Trophoblast cell (in vitro differentiated cells and primary cell): Measurements from ENCODE around the gene IKZF3.

Experiments used
- DNase-seq, 2 donors: peaks; one replicate each; pipeline ENCODE4 v3.0.0-alpha.2; 2016
- H2AFZ ChIP-seq: 2 replicates; pipeline ENCODE4 v1.6.1; 2013; ENCODE audit warnings: low read length, moderate library complexity, mild to moderate bottlenecking; ENCODE audit not compliant: insufficient read depth, poor library complexity
- H2AK5ac ChIP-seq: 2 replicates; pipeline ENCODE4 v1.6.1; 2013; ENCODE audit warnings: mild to moderate bottlenecking, low read length
- H2BK120ac ChIP-seq: 2 replicates; pipeline ENCODE4 v1.6.1; 2013; ENCODE audit warnings: low read length, mild to moderate bottlenecking, moderate library complexity; ENCODE audit not compliant: insufficient read depth, poor library complexity
- H2BK12ac ChIP-seq: 2 replicates; pipeline ENCODE4 v1.6.1; 2013; ENCODE audit warnings: mild to moderate bottlenecking, low read length, moderate library complexity
- H2BK5ac ChIP-seq: 2 replicates; pipeline ENCODE4 v1.6.1; 2013; ENCODE audit warnings: low read length, low read depth, moderate library complexity, mild to moderate bottlenecking; ENCODE audit not compliant: poor library complexity
- H3K14ac ChIP-seq: 2 replicates; pipeline ENCODE4 v1.6.1; 2013; ENCODE audit warnings: mild to moderate bottlenecking, low read length
- H3K18ac ChIP-seq: 2 replicates; pipeline ENCODE4 v1.6.1; 2013; ENCODE audit warnings: mild to moderate bottlenecking, low read length
- H3K23ac ChIP-seq: 2 replicates; pipeline ENCODE4 v1.6.1; 2013; ENCODE audit warnings: low read length
- H3K27ac ChIP-seq: 2 replicates; pipeline ENCODE4 v1.5.1; 2013; ENCODE audit warnings: low read depth, mild to moderate bottlenecking, inconsistent platforms, low read length, moderate library complexity
- H3K27me3 ChIP-seq: 2 replicates; pipeline ENCODE4 v1.6.1; 2013; ENCODE audit warnings: inconsistent platforms, mild to moderate bottlenecking, low read length, moderate library complexity; ENCODE audit not compliant: insufficient read depth
- H3K36me3 ChIP-seq, 2 experiments: 1 replicate in 1 of 2; 2 replicates in 1 of 2; pipeline ENCODE4 v1.6.1; 2013; ENCODE audit warnings: low read length in 2 of 2, mild to moderate bottlenecking in 2 of 2, moderate library complexity in 1 of 2; ENCODE audit not compliant: insufficient read depth in 2 of 2, control insufficient read depth in 1 of 2
- H3K4ac ChIP-seq: 2 replicates; pipeline ENCODE4 v1.6.1; 2013; ENCODE audit warnings: low read depth, mild to moderate bottlenecking, low read length, moderate library complexity
- H3K4me1 ChIP-seq, 2 experiments: 1 replicate in 1 of 2; 2 replicates in 1 of 2; pipeline ENCODE4 v1.6.1; 2013; ENCODE audit warnings: low read length in 2 of 2, mild to moderate bottlenecking in 2 of 2, moderate library complexity in 1 of 2; ENCODE audit not compliant: insufficient read depth in 2 of 2, control insufficient read depth in 1 of 2
- H3K4me2 ChIP-seq: 2 replicates; pipeline ENCODE4 v1.6.1; 2013; ENCODE audit warnings: inconsistent platforms, mild to moderate bottlenecking, low read length, moderate library complexity
- H3K4me3 ChIP-seq: 2 replicates; pipeline ENCODE4 v1.5.1; 2013; ENCODE audit warnings: mild to moderate bottlenecking, low read depth, low read length, inconsistent platforms
- H3K79me1 ChIP-seq: one replicate; pipeline ENCODE4 v1.6.1; 2013; ENCODE audit warnings: low read length
- H3K79me2 ChIP-seq: 2 replicates; pipeline ENCODE4 v1.6.1; 2013; ENCODE audit warnings: low read length, mild to moderate bottlenecking; ENCODE audit not compliant: control insufficient read depth, insufficient read depth, poor library complexity
- H3K9ac ChIP-seq: 2 replicates; pipeline ENCODE4 v1.6.1; 2013; ENCODE audit warnings: mild to moderate bottlenecking, low read length
- H3K9me3 ChIP-seq: 2 replicates; pipeline ENCODE4 v1.6.1; 2013; ENCODE audit warnings: low read depth, mild to moderate bottlenecking, control low read depth, inconsistent platforms, low read length; ENCODE audit not compliant: insufficient read depth
- H4K12ac ChIP-seq: 2 replicates; pipeline ENCODE4 v1.6.1; 2013; ENCODE audit warnings: low read depth, mild to moderate bottlenecking, low read length, moderate library complexity
- H4K8ac ChIP-seq: 2 replicates; pipeline ENCODE4 v1.6.1; 2013; ENCODE audit warnings: low read depth, mild to moderate bottlenecking, low read length, moderate library complexity
- H4K91ac ChIP-seq: one replicate; pipeline ENCODE4 v1.6.1; 2013; ENCODE audit warnings: low read depth, mild to moderate bottlenecking, low read length, moderate library complexity
- WGBS: extraction: QIAGEN DNeasy Blood & Tissue Kit; methylation state at CpG from one replicate; pipeline ENCODE4 v1.1.7; 2013; ENCODE audit warnings: missing lambda C conversion rate; ENCODE audit not compliant: insufficient read length, insufficient coverage; ENCODE audit errors: extremely low coverage; 5-methylcytosine and 5-hydroxymethylcytosine counted together

Gene IKZF3

DNA sequence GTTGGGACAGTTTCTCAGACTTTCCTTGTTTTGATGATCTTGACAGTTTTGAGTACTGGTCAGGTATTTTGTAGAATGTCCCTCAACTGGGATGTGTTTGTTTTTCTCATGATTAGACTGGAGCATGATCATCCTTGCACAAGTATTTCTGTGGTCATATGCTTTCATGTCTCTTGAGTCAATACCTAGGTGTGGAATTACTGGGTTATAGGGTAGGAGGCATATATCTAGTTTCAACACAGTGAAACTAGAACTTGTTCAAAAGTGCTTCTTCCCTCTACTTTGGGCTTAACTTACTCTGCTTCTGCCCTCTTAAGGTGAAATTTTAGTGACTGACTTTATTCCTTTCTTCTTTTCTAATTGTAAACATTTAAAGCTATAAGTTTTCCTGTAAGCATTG lies 30.1 kb downstream of the IKZF3 start:
- no peak overlapping the region for H3K4me2 ChIP-seq
- H2BK120ac ChIP-seq = no peak overlapping the region
- no peak overlapping the region for H3K4ac ChIP-seq
- H4K8ac ChIP-seq = no peak overlapping the region
- no peaks in the 10 kb centered on the region for H3K79me1 ChIP-seq
- H2BK5ac ChIP-seq = no peak overlapping the region
- H3K36me3 ChIP-seq = no peaks in the 10 kb centered on the region
- H3K9ac ChIP-seq = no peak overlapping the region
- no peak overlapping the region for H3K18ac ChIP-seq
- H3K4me3 ChIP-seq = no peak overlapping the region
- H3K27me3 ChIP-seq = no peaks in the 10 kb centered on the region
- peaks cover 8% of the 10 kb centered on the region for H3K9me3 ChIP-seq
- no peak overlapping the region for H3K14ac ChIP-seq
- DNase-seq = no peak
- H3K4me1 ChIP-seq = no peaks in the 10 kb centered on the region
- H4K12ac ChIP-seq = no peak overlapping the region
- no peak overlapping the region for H4K91ac ChIP-seq
- no peak overlapping the region for H2AFZ ChIP-seq
- H2BK12ac ChIP-seq = no peak overlapping the region
- no peak overlapping the region for H3K23ac ChIP-seq
- no peak overlapping the region for H3K27ac ChIP-seq
- no peaks in the 10 kb centered on the region for H3K79me2 ChIP-seq
- no peak overlapping the region for H2AK5ac ChIP-seq

- Histone ChIP-seq H2BK12ac (no peak overlapping the region), H3K9ac (no peak overlapping the region), H2AFZ (no peak overlapping the region), H4K12ac (no peak overlapping the region), H3K27me3 (no peaks in the 10 kb centered on the region), H3K4ac (no peak overlapping the region), H3K79me1 (no peaks in the 10 kb centered on the region), H3K4me1 (no peaks in the 10 kb centered on the region), H3K18ac (no peak overlapping the region), H4K91ac (no peak overlapping the region), H3K9me3 (peaks cover 8% of the 10 kb centered on the region), H3K4me2 (no peak overlapping the region), H3K79me2 (no peaks in the 10 kb centered on the region), H3K4me3 (no peak overlapping the region), H3K23ac (no peak overlapping the region), H2AK5ac (no peak overlapping the region), H2BK5ac (no peak overlapping the region), H3K36me3 (no peaks in the 10 kb centered on the region), H4K8ac (no peak overlapping the region), H2BK120ac (no peak overlapping the region), H3K27ac (no peak overlapping the region), H3K14ac (no peak overlapping the region)
- no peak for DNase-seq
- no CpG with 5 or more reads among the region's 2 CpGs for WGBS
These were observed 32.5 kb downstream of the IKZF3 start for GRCh38 chr17:39831588-39831987.

DNA sequence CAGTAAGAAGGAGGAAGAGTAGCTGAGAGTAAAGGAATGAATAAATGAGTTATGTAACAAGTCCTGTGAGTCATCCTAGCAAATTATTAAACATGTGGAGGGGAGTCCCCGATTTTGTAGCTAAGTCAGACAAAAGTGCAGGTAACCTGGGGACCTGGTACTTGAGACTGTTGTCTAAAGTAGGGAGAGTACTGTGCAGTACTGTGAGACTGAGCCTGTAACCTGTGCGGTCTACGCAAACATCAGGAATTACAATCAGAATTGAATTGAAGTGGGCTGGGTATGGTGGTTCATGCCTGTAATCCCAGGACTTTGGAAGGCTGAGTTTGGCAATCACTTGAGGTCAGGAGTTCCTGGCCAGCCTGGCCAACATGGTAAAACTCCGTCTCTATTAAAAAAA lies 35.7 kb downstream of the IKZF3 start:
- Histone ChIP-seq H2BK12ac (no peak overlapping the region), H2BK120ac (no peak overlapping the region), H3K4me3 (no peak overlapping the region), H3K79me1 (no peaks in the 10 kb centered on the region), H2BK5ac (no peak overlapping the region), H3K4me2 (no peak overlapping the region), H3K4me1 (no peaks in the 10 kb centered on the region), H3K14ac (no peak overlapping the region), H3K36me3 (no peaks in the 10 kb centered on the region), H4K8ac (no peak overlapping the region), H2AK5ac (no peak overlapping the region), H3K9ac (no peak overlapping the region), H4K12ac (no peak overlapping the region), H3K27me3 (no peaks in the 10 kb centered on the region), H3K4ac (no peak overlapping the region), H3K79me2 (no peaks in the 10 kb centered on the region), H3K27ac (no peak overlapping the region), H3K18ac (no peak overlapping the region), H3K23ac (no peak overlapping the region), H3K9me3 (peaks cover 8% of the 10 kb centered on the region), H2AFZ (no peak overlapping the region), H4K91ac (no peak overlapping the region)
- no peak for DNase-seq
- WGBS = no CpG with 5 or more reads among the region's 4 CpGs

GRCh38 chr17:39826334-39826733 lies 37.8 kb downstream of the IKZF3 start:
- no peak overlapping the region for H4K12ac ChIP-seq

More at GRCh38 chr17:39826334-39826733, 37.8 kb downstream of the IKZF3 start:
- no CpG with 5 or more reads among the region's 2 CpGs for WGBS
- Histone ChIP-seq H3K9me3 (peaks cover 9% of the 10 kb centered on the region), H3K36me3 (no peaks in the 10 kb centered on the region), H2BK5ac (no peak overlapping the region), H3K14ac (no peak overlapping the region), H3K27me3 (no peaks in the 10 kb centered on the region), H3K9ac (no peak overlapping the region), H3K4ac (no peak overlapping the region), H3K27ac (no peak overlapping the region), H4K8ac (no peak overlapping the region), H3K79me1 (no peaks in the 10 kb centered on the region), H2AFZ (no peak overlapping the region), H3K18ac (no peak overlapping the region), H3K4me2 (no peak overlapping the region), H3K4me1 (no peaks in the 10 kb centered on the region), H2BK12ac (no peak overlapping the region), H3K4me3 (no peak overlapping the region), H4K91ac (no peak overlapping the region), H3K23ac (no peak overlapping the region), H2BK120ac (no peak overlapping the region), H3K79me2 (no peaks in the 10 kb centered on the region), H2AK5ac (no peak overlapping the region)
- DNase-seq = no peak
